Anterior cingulate cortex (tissue), 58 donors: ENCODE data around the gene DUSP8.
A peak's percentile ranks its signal among the peaks of the same experiment; 100 is the strongest.

Source experiments
- DNase-seq, 58 donors: peaks; one replicate each; lab custom pipeline; 2025; lab: John Stamatoyannopoulos, UW

DUSP8 gene

DNA sequence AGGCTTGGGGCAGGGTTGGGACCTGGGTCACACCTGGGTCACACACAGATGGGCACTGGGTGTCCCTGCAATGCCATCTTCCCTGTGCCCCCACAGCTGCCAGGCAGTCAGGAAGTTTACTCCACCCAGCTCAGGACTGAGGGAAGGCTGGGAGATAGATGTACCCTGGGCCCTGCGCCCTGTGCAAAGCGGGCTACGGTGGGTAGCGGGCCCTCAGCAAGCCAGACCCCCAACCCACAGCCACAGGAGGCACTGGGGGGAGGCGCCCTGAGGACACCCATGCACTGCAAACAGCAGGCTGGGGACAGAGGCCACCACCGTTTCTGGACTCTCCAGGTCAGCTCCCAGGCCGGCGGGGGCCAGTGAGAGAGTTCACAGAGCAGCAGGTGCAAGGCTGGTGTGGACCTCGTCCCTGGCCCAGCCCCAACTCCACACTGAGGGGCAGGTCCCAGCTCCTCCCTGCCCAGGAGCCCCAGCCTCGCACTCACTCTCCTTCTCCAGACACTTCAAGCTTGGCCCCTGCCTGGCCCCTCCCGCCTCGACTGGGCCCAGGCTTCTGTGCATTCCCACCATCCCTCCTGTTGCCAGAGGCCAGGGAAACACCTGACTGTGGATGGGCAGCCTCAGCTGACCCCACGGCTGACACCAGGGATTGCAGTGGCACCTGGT is 4.9 kb downstream of the DUSP8 start:
- no peak for DNase-seq

DNA sequence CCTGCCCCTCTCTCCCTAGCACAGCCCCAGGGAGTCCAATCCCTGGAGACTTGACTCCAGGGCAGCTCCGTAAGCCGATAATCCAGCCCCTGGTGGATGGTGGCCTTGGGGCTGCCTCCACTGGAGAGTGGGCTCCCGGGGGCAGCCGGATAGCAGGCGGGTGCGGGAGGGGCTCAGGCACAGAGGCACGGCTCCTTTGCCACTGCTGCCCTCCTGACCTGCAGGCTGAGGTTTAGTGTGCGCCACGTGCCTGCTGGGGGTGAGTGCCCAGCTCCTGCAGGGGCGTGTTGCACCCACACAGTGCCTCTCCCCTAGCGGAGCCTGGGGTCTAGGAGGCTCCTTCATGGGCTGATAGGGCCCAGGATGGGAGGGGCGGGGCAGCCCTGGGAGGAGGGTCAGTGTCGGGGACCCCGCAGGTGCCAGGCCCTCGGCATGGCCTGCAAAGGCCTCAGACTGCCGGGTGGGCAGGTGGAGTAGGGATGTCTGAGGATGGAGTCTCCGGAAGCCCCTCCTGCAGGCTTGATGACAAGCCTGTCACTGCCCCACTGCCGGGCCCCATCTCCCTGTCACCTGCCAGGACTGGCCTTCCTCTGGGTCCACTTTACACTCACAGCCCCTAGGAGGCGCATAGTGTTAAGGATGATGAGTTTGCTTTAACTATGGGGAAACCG is 5.6 kb downstream of the DUSP8 start:
- no peak for DNase-seq

DNA sequence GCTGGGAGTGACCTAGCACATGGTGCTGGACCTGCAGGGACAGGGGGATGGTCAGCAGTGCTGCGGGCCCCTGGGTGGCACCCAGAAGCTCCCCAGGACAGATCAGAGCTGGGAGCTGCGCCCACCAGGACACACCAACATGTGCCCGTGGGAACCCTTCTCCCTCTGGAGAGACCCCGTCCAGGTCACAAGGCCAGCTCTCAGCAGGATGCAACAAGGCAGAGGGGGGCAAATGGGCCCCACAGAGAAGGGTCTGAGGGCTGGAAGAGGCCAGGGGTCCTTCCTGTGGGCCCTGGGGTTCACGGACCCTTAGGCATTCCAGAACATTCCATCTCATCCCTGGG is 6.2 kb downstream of the DUSP8 start:
- DNase-seq: no peak

DNA sequence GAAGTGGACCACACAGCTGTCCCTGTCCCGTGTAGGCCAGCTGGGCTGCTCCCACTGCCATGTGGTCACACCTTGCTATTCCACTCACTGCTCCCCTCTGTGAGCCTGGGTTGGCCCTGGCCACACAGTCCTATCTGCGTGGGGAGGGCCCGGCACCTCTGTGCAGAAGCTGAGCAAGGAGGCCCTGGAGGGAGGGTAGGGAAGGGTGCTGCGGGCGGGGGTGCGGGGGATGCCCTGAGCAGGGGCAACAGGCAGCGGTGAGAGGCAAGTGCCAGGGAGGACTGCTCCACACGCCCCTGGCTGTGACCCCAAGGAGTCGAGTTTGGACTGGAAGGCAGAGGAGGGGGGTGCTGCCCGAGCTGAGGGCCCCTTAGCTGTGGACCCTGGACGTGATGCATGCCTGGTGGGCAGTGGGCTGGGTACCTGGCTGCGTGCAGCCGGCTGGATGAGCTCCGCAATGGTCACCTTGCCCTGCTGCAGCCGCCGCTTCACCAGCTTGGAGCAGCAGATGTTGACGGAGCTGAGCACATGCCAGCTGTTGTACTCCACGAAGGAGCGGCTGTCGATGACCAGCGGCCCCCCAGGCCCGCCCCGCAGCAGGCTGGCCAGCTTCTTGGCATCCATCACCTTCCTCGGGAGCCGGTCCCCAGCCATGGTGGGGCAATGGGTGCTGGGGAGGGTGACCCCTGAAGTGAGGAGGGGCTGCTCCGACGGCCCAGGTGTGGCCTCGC is 6.7 kb downstream of the DUSP8 start:
- DNase-seq: no peak

DNA sequence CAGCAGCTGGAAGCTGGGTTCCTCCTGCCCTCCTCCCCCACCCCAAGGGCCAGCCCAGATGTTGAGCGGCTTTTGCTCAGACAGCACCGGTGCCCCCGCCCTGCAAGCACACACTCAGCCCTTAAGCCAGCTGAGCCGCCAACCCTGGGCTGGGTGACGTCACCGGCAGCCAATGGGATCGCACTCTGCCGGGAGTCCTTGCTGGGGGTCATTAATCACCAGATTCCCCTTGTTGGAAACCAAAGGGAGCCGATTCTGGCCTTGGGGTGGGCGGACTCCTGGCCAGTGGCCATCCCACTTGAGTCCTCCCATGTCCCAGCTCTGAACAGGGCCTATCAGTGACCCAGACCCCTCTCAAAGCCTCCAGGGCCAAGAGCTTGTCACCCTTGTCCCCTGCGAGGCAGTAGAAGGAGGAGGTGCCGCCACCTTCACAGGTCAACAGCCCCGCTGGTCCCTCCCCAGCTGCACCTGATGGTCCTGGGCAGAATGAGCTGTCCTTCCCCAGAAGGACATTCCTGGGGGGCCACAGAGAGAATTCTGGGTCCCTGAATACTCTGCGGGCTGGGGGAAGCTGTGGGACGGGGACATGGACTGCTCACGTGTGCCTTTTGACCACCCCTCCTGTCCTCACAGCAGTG is 7.4 kb downstream of the DUSP8 start:
- DNase-seq: peak in 45 of 58 donors; percentile 28 to 90 (median 53)

DNA sequence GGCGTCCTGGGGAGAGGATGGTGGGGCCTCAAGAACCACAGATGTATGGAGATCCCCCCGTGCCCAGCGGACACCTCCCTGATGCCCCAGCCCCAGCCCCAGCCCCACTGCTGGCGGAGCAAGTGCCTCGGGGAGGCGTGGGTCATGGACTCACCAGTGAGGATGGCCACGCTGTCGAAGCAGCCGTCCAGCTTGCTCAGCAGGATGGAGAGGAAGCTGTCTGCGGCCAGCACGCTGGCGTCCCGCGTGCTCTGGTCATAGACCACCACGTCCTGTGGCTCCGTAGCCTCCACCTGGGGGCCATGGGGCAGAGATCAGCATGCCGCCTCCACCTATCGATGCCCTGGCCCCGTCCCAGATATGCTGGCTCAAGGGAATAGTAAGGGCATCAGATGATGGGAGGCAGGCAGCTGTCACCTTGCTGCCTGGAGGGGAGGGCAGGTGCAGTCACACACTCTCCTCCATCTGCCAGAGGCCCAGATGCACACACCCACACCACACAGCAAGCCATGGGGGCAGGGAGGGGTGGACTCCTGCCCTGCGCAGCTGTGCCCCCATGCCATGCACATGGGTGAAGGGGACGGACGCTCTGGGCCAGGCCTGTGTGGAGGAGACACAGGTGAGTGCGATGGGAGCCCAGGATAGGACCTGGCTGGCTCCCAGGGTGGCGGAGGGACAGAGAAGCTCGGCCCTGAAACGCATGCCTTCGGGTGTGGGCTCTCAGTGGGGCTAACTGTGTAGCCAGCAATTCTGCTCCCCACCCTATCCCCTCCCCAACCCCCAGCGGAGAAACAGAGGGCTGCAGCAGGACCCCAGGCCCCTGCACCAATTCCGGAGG is 8.2 kb downstream of the DUSP8 start:
- DNase-seq: no peak

DNA sequence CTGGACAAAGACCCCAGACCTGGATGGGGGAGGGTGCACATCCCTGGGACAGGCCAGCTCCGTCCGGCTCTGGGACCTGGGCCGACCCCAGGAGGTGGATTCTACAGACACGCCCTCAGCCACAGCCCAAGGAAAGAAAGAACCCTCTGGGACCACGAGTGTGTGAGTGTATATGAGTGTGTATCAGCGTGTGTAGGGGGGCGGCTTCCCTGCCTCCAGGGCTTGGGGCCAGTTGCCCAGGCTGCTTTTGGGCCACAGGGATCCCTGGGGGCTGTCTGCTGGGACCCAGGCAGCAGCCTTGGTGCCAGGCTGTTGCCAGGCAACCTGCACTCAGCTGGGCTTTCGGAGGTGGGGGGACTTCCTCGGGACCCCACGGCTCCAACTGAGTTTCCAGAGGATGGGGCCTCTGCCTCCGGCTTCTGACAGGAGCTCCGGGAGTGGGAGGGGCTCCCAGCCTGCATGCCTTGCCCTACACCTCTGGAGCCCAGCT is 8.9 kb downstream of the DUSP8 start:
- DNase-seq: no peak

DNA sequence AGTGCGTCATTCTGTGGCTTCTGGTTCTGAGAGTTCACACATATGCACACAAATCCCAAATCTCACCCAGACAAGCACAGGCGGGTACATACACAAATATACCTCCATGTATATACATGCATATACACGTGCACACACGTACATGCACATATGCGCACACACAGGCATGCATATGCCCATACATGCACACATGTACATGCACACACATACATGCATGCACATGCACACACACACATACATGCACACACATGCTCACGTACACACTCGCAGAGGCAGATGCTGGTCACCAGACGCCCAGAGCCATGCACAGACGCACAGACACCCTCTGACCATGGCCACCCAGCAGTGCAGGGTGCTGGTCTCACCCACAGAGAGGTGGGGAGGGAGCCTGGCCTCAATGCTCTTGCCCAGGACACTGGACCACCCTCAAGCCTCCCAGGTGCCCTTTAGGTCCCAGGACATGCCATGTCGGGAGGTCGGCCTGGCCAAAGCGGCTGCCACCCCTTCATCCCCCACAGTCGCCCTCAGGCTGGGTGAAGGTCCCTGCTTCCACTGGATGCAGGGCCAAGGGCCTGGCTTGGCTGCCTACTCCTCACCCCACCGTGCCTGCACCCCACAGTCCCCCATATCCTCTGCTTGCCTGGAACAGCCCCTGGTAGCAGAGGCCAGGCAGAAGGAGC is 9.5 kb downstream of the DUSP8 start:
- DNase-seq: no peak

DNA sequence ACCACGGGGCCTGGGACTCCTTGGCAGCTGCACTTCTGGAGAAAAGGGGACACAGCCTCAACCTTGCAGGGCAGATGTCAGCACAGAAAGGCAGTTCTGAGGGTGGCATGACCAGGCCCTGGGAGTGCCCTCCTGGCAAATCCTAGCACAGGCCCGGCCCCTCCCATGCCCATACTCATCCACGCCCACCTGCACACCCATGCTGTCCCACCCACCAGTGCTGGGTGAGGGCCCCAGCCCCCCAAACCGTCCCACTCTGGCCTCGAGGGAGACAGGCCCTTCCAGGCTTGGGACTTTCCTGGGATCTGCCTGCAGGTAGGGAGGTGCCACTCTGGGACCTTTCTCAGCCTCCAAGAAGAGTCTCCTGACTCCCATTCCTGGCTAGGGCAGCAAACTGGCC is 10.1 kb downstream of the DUSP8 start:
- no peak for DNase-seq

DNA sequence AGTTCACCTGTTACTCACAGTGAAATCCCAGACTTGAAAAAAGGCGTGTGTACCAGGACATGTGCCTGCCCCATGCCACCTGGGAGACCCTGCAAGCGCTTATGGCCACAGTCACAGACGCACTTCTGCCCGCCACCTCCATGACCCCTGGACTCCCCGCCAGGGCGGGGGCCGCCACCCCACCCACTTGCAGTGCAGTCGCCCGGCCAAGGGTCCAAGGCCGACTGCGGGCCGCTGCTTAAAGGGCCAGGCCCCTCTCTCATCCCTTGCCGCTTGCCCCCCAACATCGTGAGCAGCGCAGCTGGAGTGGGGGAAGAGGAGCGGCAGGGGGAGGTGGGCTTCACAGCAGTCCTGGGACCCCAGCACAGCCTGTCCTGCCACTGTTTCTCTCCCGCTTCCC is 10.8 kb downstream of the DUSP8 start:
- no peak for DNase-seq

DNA sequence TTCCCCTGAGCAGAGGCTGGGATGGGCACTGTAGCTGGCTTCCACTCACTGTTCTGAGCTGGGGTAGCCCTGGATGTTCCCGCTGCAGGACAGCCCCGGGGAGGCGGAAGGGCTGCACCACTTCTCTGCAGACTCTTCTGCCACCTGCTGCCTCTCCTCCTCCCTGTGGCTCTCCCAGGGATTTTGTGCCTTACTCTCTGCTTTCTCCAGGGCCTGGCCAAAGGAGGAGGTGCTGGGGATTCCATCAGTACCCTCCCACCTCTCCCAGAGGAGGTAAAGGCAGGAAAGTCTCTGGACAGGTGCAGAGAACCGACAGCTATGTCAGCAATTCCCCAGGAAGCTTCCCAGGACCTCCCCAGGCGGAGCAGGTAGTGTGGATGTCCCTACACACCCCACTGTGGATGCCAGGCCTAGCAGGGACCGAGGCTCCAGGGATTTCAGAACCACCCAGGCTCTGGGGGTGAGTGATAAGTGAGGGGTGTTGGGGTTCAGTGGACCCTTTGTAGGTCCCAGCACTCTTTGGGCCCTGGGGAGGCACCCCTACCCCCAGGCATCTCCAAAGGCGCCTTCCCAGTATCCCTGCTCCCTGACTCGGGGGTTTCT is 11.3 kb downstream of the DUSP8 start:
- DNase-seq: no peak

DNA sequence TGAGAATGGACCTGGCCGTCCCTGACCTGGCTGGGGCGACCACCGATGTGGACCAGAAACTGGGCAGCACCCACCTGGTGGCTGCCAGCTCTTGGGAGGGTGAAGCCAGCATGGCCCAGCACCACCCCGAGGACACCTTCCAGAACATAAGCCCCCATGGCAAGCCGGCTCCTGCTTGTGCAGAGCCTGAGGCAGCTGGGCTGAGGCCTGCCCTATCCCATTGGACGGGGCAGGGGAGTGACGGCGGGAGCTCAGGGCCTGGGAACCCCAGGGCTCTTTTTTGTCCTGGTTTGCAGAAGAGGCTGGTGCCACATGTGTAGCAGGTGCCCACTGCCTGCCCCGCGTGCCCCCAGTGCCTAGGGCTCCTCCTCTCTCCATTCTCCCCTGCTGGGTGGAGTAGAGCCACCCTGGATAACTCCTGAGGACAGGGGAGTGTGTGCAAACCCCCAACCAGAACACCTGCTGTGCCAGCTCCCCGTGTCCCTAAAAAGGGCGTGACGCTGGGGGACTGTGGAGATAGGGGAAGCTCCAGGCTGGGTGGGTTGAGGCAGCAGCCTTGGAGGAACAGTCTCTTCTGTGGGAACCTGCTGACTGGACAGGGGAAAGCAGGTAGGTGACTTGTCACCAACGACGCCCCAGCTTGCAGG is 11.9 kb downstream of the DUSP8 start:
- DNase-seq: no peak

DNA sequence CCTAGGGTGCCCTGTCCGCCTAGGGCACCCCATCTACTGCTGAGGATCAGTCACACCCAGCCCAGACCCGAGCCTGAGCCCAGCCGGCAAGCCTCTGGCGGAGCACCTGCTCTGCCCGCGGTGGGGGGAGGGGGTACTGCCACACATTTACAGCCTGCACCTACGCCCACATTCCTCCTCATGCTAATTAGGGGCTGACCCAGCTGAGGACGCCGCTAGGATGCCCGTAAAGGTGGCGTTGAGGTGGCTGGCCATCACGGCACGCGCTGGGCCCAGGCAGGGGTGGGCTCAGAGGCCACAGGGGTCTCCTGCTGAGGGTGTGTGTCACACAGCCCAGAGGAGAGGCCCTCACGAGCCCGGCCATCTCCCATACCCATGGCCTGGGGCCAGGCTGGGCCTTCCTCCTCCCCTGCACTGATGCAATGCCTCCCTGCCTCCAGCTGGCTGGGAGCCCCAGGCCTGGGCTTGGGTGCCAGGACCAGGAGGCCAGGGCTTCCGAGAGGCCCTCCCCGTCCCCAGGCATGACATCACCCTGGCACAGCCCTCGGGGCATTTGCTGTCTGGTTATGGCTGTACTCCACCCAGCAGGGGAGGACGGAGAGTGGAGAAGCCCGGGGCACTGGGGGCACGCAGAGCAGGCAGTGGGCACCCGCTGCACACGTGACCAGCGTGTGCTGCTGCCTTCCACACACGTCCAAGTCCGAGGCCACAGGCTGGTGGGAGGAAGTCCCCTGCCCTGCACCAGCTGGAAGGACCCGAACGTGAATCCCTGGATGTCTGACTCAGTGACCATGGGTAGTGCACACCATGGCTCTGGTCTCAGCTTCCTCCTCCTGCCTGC is 12.7 kb downstream of the DUSP8 start:
- DNase-seq: peak in 56 of 58 donors; percentile 44 to 98 (median 86)

DNA sequence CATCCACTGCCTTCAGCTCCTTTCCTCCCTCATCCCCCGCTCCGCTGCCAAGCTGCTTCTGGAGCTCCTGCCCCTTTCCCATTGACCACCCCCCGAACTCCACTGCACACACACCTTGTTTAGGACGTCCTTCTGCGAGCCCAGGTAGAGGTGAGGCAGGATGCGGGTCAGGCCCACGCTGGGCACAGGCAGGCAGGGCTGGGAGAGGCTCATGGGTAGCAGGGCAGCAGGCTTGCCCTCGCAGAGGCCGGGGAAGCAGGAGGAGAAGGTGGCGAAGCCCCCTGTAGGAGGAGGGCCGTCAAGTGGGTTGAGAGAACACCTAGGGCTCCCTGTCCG is 13.3 kb downstream of the DUSP8 start:
- no peak for DNase-seq

DNA sequence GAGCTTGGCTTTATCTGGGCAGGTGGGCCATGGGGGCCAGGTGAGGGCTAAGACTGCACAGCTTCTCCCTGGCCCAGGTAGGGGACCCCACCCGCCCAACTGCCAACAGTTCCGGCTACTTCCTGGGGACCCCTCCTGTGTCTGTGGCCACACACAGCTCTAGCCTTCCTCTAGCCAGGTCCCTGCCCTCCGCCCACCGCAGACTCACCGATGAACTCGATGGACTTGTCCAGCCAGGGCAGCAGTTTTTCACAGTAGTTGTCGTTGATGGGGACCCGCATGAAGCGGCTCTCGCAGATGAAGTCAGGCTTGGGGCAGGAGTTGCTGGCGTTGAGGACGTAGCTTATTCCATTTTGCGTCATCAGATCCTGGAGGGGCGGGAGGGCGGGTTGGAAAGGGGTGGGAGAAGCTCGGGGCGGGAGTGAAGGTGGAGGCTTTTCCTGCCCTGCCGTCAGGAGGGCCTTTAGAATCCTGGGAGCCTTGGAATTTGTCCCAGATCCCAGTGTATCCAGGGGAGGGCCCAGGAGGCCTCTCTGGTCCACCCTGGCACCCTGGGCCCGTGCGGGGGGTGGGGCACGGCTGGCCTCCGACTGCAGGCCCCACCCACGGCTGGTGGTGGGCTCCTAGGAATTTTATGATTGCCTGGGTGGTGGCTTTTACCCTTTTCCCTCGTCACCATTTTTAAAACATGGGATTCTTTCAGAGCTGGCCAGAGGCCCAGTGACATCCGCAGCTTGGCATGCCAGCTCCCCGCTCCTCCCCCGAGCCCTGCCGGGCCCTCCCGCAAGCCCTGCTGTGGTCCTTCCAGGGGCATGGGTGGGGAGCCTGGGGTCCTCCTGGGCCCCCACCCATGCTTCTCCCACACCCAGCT is 13.9 kb downstream of the DUSP8 start:
- peak in 7 of 58 donors; percentile 19 to 59 (median 33) for DNase-seq

DNA sequence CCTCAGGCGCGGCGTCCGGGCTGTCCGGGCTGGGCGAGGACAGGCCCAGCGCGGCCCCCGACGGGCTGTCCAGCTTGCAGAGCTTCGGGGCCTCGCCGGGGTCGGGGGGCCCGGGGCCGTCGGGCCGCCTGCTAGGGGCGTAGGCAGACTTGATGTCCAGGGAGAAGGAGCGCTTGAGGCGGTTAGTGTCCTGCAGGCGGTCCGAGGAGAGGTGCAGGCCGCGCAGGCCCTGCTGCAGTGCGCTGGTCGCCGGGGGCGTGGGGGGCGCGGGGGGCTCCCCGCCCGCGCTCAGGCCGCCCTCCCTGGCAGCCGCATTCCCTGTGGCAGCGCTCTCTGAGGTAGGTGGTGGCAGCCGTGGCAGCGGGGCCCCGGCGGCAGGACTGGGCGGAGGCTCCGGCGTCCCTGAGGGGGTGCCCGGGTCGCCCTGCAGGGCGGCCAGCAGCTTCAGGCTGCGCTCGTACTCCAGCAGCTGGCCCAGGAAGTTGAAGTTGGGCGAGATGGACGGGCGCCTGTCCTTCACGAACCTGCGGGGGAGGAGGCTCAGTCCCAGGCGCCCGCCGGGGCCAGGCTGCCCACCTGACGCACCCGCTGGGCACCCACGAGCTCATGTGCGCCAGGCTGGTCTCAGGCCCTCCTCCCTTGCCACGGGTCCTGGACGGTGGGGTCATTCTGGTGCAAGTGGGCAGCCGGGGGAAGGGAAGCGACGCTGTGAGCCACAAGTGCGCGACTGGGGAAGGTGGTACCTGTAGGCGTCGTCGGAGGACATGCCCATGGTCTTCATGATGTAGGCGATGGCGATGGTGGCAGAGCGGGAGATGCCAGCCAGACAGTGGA is 14.8 kb downstream of the DUSP8 start:
- no peak for DNase-seq
